Astrocyte (in vitro differentiated cells and primary cell): Measurements from ENCODE around the gene LRCH2. TPM values are rescaled to one million over a fixed set of nuclear protein-coding genes. Genes with fewer than 3 reads are reported as not detected.

Source experiments
- DNase-seq: peaks from one replicate; pipeline ENCODE4 v3.0.0-alpha.2; 2010; ENCODE audit warnings: low read depth
- FAIRE-seq: peaks from 2 replicates; lab custom pipeline; 2011; peaks lifted over from hg19 to GRCh38; lab: Jason Lieb, UNC
- H2AFZ ChIP-seq: 2 replicates; pipeline ENCODE4 v1.6.0; 2012; ENCODE audit warnings: low read depth, low read length, inconsistent platforms
- H3K27ac ChIP-seq: 2 replicates; pipeline ENCODE4 v1.5.1; 2011; ENCODE audit warnings: low read depth, low read length, inconsistent platforms
- H3K27me3 ChIP-seq: 2 replicates; pipeline ENCODE4 v1.6.0; 2011; ENCODE audit warnings: low read length, inconsistent platforms; ENCODE audit not compliant: insufficient read depth
- H3K36me3 ChIP-seq: 2 replicates; pipeline ENCODE4 v1.5.1; 2011; ENCODE audit warnings: low read length, inconsistent platforms; ENCODE audit not compliant: insufficient read depth
- H3K4me1 ChIP-seq: 2 replicates; pipeline ENCODE4 v1.5.1; 2011; ENCODE audit warnings: low read length, inconsistent platforms; ENCODE audit not compliant: insufficient read depth
- H3K4me2 ChIP-seq: 2 replicates; pipeline ENCODE4 v1.6.0; 2012; ENCODE audit warnings: low read length, inconsistent platforms
- H3K4me3 ChIP-seq: 2 replicates; pipeline ENCODE4 v1.5.1; 2011; ENCODE audit warnings: low read depth, mild to moderate bottlenecking, low read length, inconsistent platforms; ENCODE audit not compliant: insufficient read depth
- H3K79me2 ChIP-seq: 2 replicates; pipeline ENCODE4 v1.6.0; 2012; ENCODE audit warnings: mild to moderate bottlenecking, low read length, inconsistent platforms; ENCODE audit not compliant: insufficient read depth
- H3K9ac ChIP-seq: 2 replicates; pipeline ENCODE4 v1.6.0; 2012; ENCODE audit warnings: mild to moderate bottlenecking, low read length, inconsistent platforms
- H3K9me3 ChIP-seq: 2 replicates; pipeline ENCODE4 v1.5.1; 2012; ENCODE audit warnings: low read depth, mild to moderate bottlenecking, low read length, inconsistent platforms; ENCODE audit not compliant: insufficient read depth
- H4K20me1 ChIP-seq: 2 replicates; pipeline ENCODE4 v1.6.0; 2012; ENCODE audit warnings: low read length, inconsistent platforms; ENCODE audit not compliant: insufficient read depth
- H3K27ac Mint-ChIP-seq: one replicate; pipeline ENCODE4 v1.8.0; 2021; ENCODE audit warnings: mild to moderate bottlenecking, mixed read lengths; ENCODE audit not compliant: unreplicated experiment
- H3K27me3 Mint-ChIP-seq: one replicate; pipeline ENCODE4 v1.8.0; 2021; ENCODE audit warnings: low read depth, mixed read lengths; ENCODE audit not compliant: unreplicated experiment
- H3K36me3 Mint-ChIP-seq: one replicate; pipeline ENCODE4 v1.8.0; 2021; ENCODE audit warnings: low read depth, mixed read lengths; ENCODE audit not compliant: unreplicated experiment
- H3K4me1 Mint-ChIP-seq: one replicate; pipeline ENCODE4 v1.8.0; 2021; ENCODE audit warnings: low read depth, mixed read lengths; ENCODE audit not compliant: unreplicated experiment
- H3K4me3 Mint-ChIP-seq: one replicate; pipeline ENCODE4 v1.8.0; 2021; ENCODE audit warnings: mild to moderate bottlenecking, moderate library complexity, mixed read lengths; ENCODE audit not compliant: unreplicated experiment
- H3K9me3 Mint-ChIP-seq: one replicate; pipeline ENCODE4 v1.8.0; 2021; ENCODE audit warnings: mild to moderate bottlenecking, mixed read lengths; ENCODE audit not compliant: unreplicated experiment
- CTCF ChIP-seq: IDR thresholded peaks from 2 replicates; pipeline ENCODE4 v1.5.1; 2011; ENCODE audit warnings: low read depth, mild to moderate bottlenecking, inconsistent platforms, low read length, moderate library complexity; ENCODE audit not compliant: insufficient read depth
- EZH2 ChIP-seq: IDR thresholded peaks from 2 replicates; pipeline ENCODE4 v1.6.1; 2012; ENCODE audit warnings: mild to moderate bottlenecking, low read length, inconsistent platforms; ENCODE audit not compliant: insufficient read depth
- total RNA-seq: library from RNA; stranded (reverse); gene quantifications from 2 replicates; pipeline ENCODE4 v1.2.1, GENCODE V29; 2021

The LRCH2 gene
- total RNA-seq, 1 donor from 2014 or later: 5.8 TPM

- Histone ChIP-seq H3K9me3 (no peaks in the 10 kb centered on the region), H2AFZ (no peak overlapping the region), H3K9ac (no peak overlapping the region), H3K79me2 (no peaks in the 10 kb centered on the region), H3K4me1 (no peaks in the 10 kb centered on the region), H3K4me3 (no peak overlapping the region), H3K27ac (no peak overlapping the region), H4K20me1 (no peaks in the 10 kb centered on the region), H3K36me3 (no peaks in the 10 kb centered on the region), H3K27me3 (no peaks in the 10 kb centered on the region), H3K4me2 (no peak overlapping the region)
- TF ChIP-seq EZH2: no peak
- no peak for TF ChIP-seq CTCF
- Mint-ChIP-seq H3K4me1 (no peaks in the 10 kb centered on the region), H3K27ac (no peak overlapping the region), H3K36me3 (no peaks in the 10 kb centered on the region), H3K4me3 (no peak overlapping the region), H3K9me3 (no peaks in the 10 kb centered on the region), H3K27me3 (no peaks in the 10 kb centered on the region)
- DNase-seq (no peak), FAIRE-seq (peak; percentile 85)
These were observed 17.8 kb upstream of the LRCH2 start for GRCh38 chrX:115251458-115252233.

- H3K36me3 Mint-ChIP-seq: no peaks in the 10 kb centered on the region
- no peak for TF ChIP-seq EZH2
- TF ChIP-seq CTCF: no peak
These were observed 3.2 kb upstream of the LRCH2 start for GRCh38 chrX:115237056-115237455.

GRCh38 chrX:115236560-115236959, 2.7 kb upstream of the LRCH2 start:
- FAIRE-seq: no peak
- no peaks in the 10 kb centered on the region for H3K36me3 Mint-ChIP-seq
- H3K79me2 ChIP-seq: no peaks in the 10 kb centered on the region
- no peaks in the 10 kb centered on the region for H3K4me1 ChIP-seq
- H3K9me3 Mint-ChIP-seq: no peaks in the 10 kb centered on the region
- no peaks in the 10 kb centered on the region for H4K20me1 ChIP-seq
- H3K4me3 Mint-ChIP-seq: no peak overlapping the region
- no peak overlapping the region for H3K4me3 ChIP-seq
- H3K27me3 Mint-ChIP-seq: no peaks in the 10 kb centered on the region
- TF ChIP-seq CTCF (no peak), EZH2 (no peak)
- H3K36me3 ChIP-seq: no peaks in the 10 kb centered on the region
- no peak overlapping the region for H3K27ac ChIP-seq
- DNase-seq: no peak
- H3K9me3 ChIP-seq: no peaks in the 10 kb centered on the region
- H3K4me1 Mint-ChIP-seq: no peaks in the 10 kb centered on the region
- H3K4me2 ChIP-seq: no peak overlapping the region
- no peaks in the 10 kb centered on the region for H3K27me3 ChIP-seq
- no peak overlapping the region for H2AFZ ChIP-seq
- no peak overlapping the region for H3K27ac Mint-ChIP-seq
- H3K9ac ChIP-seq: no peak overlapping the region

More at GRCh38 chrX:115237056-115237455, 3.2 kb upstream of the LRCH2 start:
- Histone ChIP-seq H3K4me3 (no peak overlapping the region), H3K79me2 (no peaks in the 10 kb centered on the region), H3K9me3 (no peaks in the 10 kb centered on the region), H3K4me1 (no peaks in the 10 kb centered on the region), H3K27ac (no peak overlapping the region), H2AFZ (no peak overlapping the region), H3K9ac (no peak overlapping the region), H3K4me2 (no peak overlapping the region), H4K20me1 (no peaks in the 10 kb centered on the region), H3K36me3 (no peaks in the 10 kb centered on the region), H3K27me3 (no peaks in the 10 kb centered on the region)
- no peak overlapping the region for H3K27ac Mint-ChIP-seq
- DNase-seq (no peak), FAIRE-seq (no peak)
- no peaks in the 10 kb centered on the region for H3K9me3 Mint-ChIP-seq
- H3K4me3 Mint-ChIP-seq: no peak overlapping the region
- H3K4me1 Mint-ChIP-seq: no peaks in the 10 kb centered on the region
- H3K27me3 Mint-ChIP-seq: no peaks in the 10 kb centered on the region
